Measurements from ENCODE around the gene DTWD2.

The DTWD2 gene

DNA sequence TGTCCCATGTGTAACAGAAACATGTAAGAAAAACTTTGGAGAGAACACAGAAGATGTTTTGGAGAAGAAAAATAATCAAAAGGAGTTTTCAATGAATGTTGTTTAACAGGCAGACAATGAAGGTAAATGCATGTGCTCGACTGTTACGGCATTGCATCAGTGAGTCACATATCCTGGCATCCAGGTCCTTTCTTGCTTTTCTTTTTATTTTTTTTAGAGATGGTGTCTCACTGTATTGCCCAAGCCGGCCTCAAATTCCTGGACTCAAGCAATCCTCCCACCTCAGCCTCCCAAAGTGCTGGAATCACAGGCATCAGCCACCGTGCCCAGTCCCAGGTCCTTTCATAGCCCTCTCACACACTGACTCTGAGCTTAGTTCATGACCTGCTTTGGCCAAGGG is 181.8 kb downstream of the DTWD2 start:
- no peak for TF ChIP-seq CTCF (IDR thresholded peaks at IDR 0.05; ENCODE audit: low read length)
- no peak for TF ChIP-seq EZH2 (IDR thresholded peaks at IDR 0.05; ENCODE audit: borderline replicate concordance, low read length)
- Histone ChIP-seq H3K9me2 (ENCODE audit: low read depth, low read length) (no peaks in the 10 kb centered on the region), H3K27ac (ENCODE audit: low read depth, low read length, poor library complexity, severe bottlenecking) (no peak overlapping the region), H3F3A (ENCODE audit: insufficient read depth, low read length) (no peaks in the 10 kb centered on the region), H3K4me1 (ENCODE audit: insufficient read depth, low read length, severe bottlenecking) (no peaks in the 10 kb centered on the region), H3K4me2 (ENCODE audit: low read length) (no peak overlapping the region), H2AFZ (ENCODE audit: low read length) (no peak overlapping the region), H3K36me3 (ENCODE audit: insufficient read depth, low read length) (no peaks in the 10 kb centered on the region), H3K9me3 (ENCODE audit: low read length) (no peaks in the 10 kb centered on the region), H3K9ac (ENCODE audit: low read length) (no peak overlapping the region), H3K4me3 (ENCODE audit: low read depth, low read length, poor library complexity, severe bottlenecking) (no peak overlapping the region), H3K79me2 (ENCODE audit: insufficient read depth, low read length) (no peaks in the 10 kb centered on the region), H3K27me3 (ENCODE audit: insufficient read depth, low read length) (no peaks in the 10 kb centered on the region), H4K20me1 (ENCODE audit: insufficient read depth, low read length) (no peaks in the 10 kb centered on the region)

GRCh38 chr5:118802335-118802734 is 186.0 kb downstream of the DTWD2 start:
- Histone ChIP-seq H3K79me2 (ENCODE audit: insufficient read depth, low read length) (no peaks in the 10 kb centered on the region), H3K27me3 (ENCODE audit: insufficient read depth, low read length) (no peaks in the 10 kb centered on the region), H3K9me2 (ENCODE audit: low read depth, low read length) (no peaks in the 10 kb centered on the region)

DNA sequence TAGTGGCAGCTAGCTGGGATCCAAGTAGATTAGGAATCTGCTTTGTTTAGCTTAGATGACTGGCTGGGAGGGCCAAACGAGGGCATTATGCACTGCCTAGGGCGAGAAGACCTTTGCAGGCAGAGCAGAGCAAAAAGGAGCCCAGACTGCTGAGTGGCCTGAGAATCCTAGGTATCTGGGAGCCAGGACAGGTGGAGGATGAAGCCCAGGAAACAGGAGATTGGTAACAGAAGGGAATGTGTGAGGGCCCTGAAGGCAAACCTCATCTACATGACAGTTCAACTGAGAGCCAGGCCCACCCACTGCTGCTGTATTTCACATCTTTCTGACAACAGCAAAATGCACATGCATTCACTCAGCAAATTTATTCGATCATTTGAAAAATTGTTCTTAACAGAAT is 192.3 kb downstream of the DTWD2 start:
- Histone ChIP-seq H3K27ac (ENCODE audit: low read depth, low read length, poor library complexity, severe bottlenecking) (no peak overlapping the region), H3K9ac (ENCODE audit: low read length) (no peak overlapping the region), H2AFZ (ENCODE audit: low read length) (no peak overlapping the region), H3K36me3 (ENCODE audit: insufficient read depth, low read length) (no peaks in the 10 kb centered on the region), H3K4me3 (ENCODE audit: low read depth, low read length, poor library complexity, severe bottlenecking) (no peak overlapping the region), H3K4me1 (ENCODE audit: insufficient read depth, low read length, severe bottlenecking) (no peaks in the 10 kb centered on the region), H3K79me2 (ENCODE audit: insufficient read depth, low read length) (no peaks in the 10 kb centered on the region), H4K20me1 (ENCODE audit: insufficient read depth, low read length) (no peaks in the 10 kb centered on the region), H3K4me2 (ENCODE audit: low read length) (no peak overlapping the region), H3F3A (ENCODE audit: insufficient read depth, low read length) (no peaks in the 10 kb centered on the region), H3K9me2 (ENCODE audit: low read depth, low read length) (no peaks in the 10 kb centered on the region), H3K9me3 (ENCODE audit: low read length) (no peaks in the 10 kb centered on the region), H3K27me3 (ENCODE audit: insufficient read depth, low read length) (no peaks in the 10 kb centered on the region)
- TF ChIP-seq EZH2 (IDR thresholded peaks at IDR 0.05; ENCODE audit: borderline replicate concordance, low read length) (no peak), CTCF (IDR thresholded peaks at IDR 0.05; ENCODE audit: low read length) (no peak)

More at GRCh38 chr5:118802335-118802734, 186.0 kb downstream of the DTWD2 start:
- Histone ChIP-seq H3K27ac (ENCODE audit: low read depth, low read length, poor library complexity, severe bottlenecking) (no peak overlapping the region), H3K36me3 (ENCODE audit: insufficient read depth, low read length) (no peaks in the 10 kb centered on the region), H3K9me3 (ENCODE audit: low read length) (no peaks in the 10 kb centered on the region), H3K4me2 (ENCODE audit: low read length) (no peak overlapping the region), H3K4me1 (ENCODE audit: insufficient read depth, low read length, severe bottlenecking) (no peaks in the 10 kb centered on the region), H3K9ac (ENCODE audit: low read length) (no peak overlapping the region), H3F3A (ENCODE audit: insufficient read depth, low read length) (no peaks in the 10 kb centered on the region), H3K4me3 (ENCODE audit: low read depth, low read length, poor library complexity, severe bottlenecking) (no peak overlapping the region), H2AFZ (ENCODE audit: low read length) (no peak overlapping the region), H4K20me1 (ENCODE audit: insufficient read depth, low read length) (no peaks in the 10 kb centered on the region)
- TF ChIP-seq EZH2 (IDR thresholded peaks at IDR 0.05; ENCODE audit: borderline replicate concordance, low read length) = no peak
- no peak for TF ChIP-seq CTCF (IDR thresholded peaks at IDR 0.05; ENCODE audit: low read length)
